ENCODE measurements around the gene NAT8. TPM values are rescaled to one million over a fixed set of nuclear protein-coding genes. Genes with fewer than 3 reads are reported as not detected.
"Not testable (repeated sequence)": the region's sequence is repeated elsewhere in the genome, so short reads cannot be mapped to it uniquely, and the experiment has no call there.

Gene NAT8
- total and polyA plus RNA-seq, 2 of the 13 experiments (the other 11 are each of a cell fraction or from before 2014, with no cell fraction given) = 1.9 to 12.9 TPM

- peak; percentile 40 for TF ChIP-seq ZNF687 (CRISPR knock-in tag; IDR thresholded peaks at IDR 0.05)
- peak; percentile 38; the same call in 1 of the 2 replicates for TF ChIP-seq ZGPAT (CRISPR knock-in tag; IDR thresholded peaks at IDR 0.05)
- TF ChIP-seq FOXO1 (CRISPR knock-in tag; IDR thresholded peaks at IDR 0.05) = peak; percentile 25; the same call in 1 of the 2 replicates
- peak; percentile 29; the same call in 1 of the 2 replicates for TF ChIP-seq POGZ (CRISPR knock-in tag; IDR thresholded peaks at IDR 0.05)
- peak; percentile 58; the same call in 1 of the 2 replicates for TF ChIP-seq ZNF350 (CRISPR knock-in tag; IDR thresholded peaks at IDR 0.05; ENCODE audit: borderline replicate concordance, low read depth)
- peak; percentile 47; the same call in 1 of the 2 replicates for TF ChIP-seq ZNF788 (CRISPR knock-in tag; IDR thresholded peaks at IDR 0.05; ENCODE audit: borderline replicate concordance)
- not testable (repeated sequence) for TF ChIP-seq SOX13, FOXA1, NONO (IDR thresholded peaks at IDR 0.05)
- TF ChIP-seq SOX13 (CRISPR knock-in tag; conservative IDR thresholded peaks at IDR 0.05 in 1 of 2, IDR thresholded peaks at IDR 0.05 in 1 of 2) = peak in 1 of 2 experiments; percentile 46; a peak in 2 of 4 replicates
- TF ChIP-seq UBTF (CRISPR knock-in tag; IDR thresholded peaks at IDR 0.05) = 0 out of 2 replicates have a peak, but pooled peaks have one; percentile 34
- TF ChIP-seq GATAD2A (CRISPR knock-in tag; IDR thresholded peaks at IDR 0.05) = peak; percentile 53; the same call in 1 of the 2 replicates
- 0 out of 2 replicates have a peak, but pooled peaks have one; percentile 32 for TF ChIP-seq ZNF747 (CRISPR knock-in tag; IDR thresholded peaks at IDR 0.05; ENCODE audit: borderline replicate concordance)
- TF ChIP-seq FOXA1 (CRISPR knock-in tag; IDR thresholded peaks at IDR 0.05) = peak; percentile 81
- peak; percentile 33; the same call in 1 of the 2 replicates for TF ChIP-seq ZNF616 (CRISPR knock-in tag; IDR thresholded peaks at IDR 0.05; ENCODE audit: low read depth)
- TF ChIP-seq FOXK1 (CRISPR knock-in tag; IDR thresholded peaks at IDR 0.05; ENCODE audit: borderline replicate concordance, low read depth) = peak; percentile 55; the same call in 1 of the 2 replicates
- TF ChIP-seq ZNF451 (CRISPR knock-in tag; IDR thresholded peaks at IDR 0.05) = 0 out of 2 replicates have a peak, but pooled peaks have one; percentile 49
- peak; percentile 40; the same call in 1 of the 2 replicates for TF ChIP-seq SOX5 (CRISPR knock-in tag; IDR thresholded peaks at IDR 0.05; ENCODE audit: borderline replicate concordance)
- 0 out of 2 replicates have a peak, but pooled peaks have one; percentile 41 for TF ChIP-seq NONO (CRISPR knock-in tag; conservative IDR thresholded peaks at IDR 0.05)
- TF ChIP-seq MYC (CRISPR knock-in tag; IDR thresholded peaks at IDR 0.05; ENCODE audit: borderline replicate concordance) = 0 out of 2 replicates have a peak, but pooled peaks have one; percentile 23
- 0 out of 2 replicates have a peak, but pooled peaks have one; percentile 47 for TF ChIP-seq ZNF724P (CRISPR knock-in tag; IDR thresholded peaks at IDR 0.05; ENCODE audit: borderline replicate concordance)
These were observed 27.8 kb upstream of the NAT8 start (continued) for GRCh38 chr2:73669976-73670375.
